Hematopoietic multipotent progenitor cell treated with erythropoietin and hydrocortisone succinate and interleukin-3 and kit ligand, for 8 days (in vitro differentiated cells): ENCODE measurements around the gene BOK.
"Not testable (repeated sequence)": the region's sequence is repeated elsewhere in the genome, so short reads cannot be mapped to it uniquely, and the experiment has no call there.

Experiments
- DNase-seq: peaks from one replicate; pipeline ENCODE4 v3.0.0-alpha.2; 2015

Gene BOK

GRCh38 chr2:241559323-241560161, 997 bp downstream of the BOK start:
- DNase-seq = no peak

GRCh38 chr2:241560162-241560882, 1.8 kb downstream of the BOK start:
- DNase-seq = no peak

- DNase-seq = no peak
These were observed 2.4 kb downstream of the BOK start for GRCh38 chr2:241560883-241561474.

- DNase-seq = no peak
These were observed 3.3 kb downstream of the BOK start for GRCh38 chr2:241561832-241562231.

DNA sequence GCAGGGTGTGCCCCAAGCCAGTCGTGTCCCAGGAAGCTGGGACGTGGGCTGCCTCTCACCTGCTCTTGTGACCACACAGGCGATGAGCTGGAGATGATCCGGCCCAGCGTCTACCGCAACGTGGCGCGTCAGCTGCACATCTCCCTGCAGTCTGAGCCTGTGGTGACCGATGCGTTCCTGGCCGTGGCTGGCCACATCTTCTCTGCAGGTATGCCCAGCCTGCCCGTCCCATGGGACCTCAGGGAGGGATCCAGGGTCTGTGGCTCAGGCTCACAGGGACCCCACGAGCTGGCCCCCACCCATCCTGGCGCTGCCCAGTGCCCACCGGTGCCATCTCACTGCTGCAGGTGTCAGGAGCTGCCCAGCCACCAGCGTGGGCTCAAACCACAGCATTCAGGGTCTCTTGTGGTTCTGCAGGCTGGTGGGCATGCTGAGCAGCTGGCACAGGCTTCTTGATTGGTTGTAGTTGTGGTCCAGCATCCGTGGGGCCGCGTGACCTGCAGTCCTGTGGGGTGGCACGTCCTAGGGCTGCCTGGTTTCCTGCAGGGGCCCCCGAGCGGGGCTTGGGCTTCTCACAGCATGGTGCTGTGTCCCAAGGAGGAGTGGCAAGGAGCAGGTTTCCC, 3.8 kb downstream of the BOK start:
- no peak for DNase-seq

- DNase-seq = no peak
These were observed 4.5 kb downstream of the BOK start for GRCh38 chr2:241563031-241563507.

DNA sequence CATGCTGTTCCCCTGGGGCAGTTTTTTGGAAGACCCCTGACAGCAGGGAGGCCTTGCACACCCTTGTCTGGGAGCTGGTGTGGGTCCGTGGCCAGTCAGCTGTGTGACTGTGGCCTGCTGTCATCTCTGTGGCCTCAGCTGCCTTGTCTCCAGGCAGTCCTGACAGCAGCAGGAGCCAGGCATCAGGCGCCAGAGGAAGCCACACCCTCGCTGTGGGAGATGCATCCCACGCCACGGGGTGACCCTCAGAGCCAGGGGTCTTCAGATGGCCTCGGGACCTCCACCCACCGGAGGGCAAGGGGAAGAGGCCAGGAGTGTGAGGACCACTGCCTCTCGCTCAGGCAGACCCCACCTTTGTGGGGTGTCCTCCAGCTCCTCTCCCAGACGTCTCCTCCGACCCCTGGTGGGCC, 5.0 kb downstream of the BOK start:
- no peak for DNase-seq

DNA sequence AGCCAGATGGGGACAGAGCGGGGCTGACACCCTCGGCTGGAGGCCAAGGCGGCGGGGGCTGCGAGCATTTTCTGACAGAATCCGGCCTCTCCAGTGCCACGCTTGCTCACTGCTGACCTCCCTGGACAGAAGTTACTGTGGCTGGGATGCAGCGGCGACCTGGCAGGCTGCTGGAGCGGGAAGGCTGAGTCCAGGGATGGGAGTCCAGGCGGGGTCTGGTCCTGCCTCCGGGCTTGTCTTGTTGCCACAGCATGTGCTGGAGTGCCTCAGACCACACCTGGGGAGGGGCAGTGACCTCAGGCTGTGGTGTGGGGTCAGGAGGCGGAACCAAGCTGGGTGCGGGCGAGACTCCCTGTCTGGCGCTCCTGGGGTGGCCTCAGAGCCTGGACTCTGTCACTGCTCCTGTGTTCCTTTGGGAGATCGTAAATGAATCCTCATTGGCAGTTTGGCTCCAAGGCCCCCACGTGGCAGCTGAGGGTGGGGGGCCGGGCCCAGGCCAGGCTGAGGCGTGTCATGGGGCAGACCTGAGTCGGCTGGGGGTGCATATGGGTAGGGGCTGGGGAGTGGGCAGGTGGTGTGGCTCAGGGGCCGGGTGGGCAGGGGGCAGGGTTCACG, 5.5 kb downstream of the BOK start:
- no peak for DNase-seq

DNA sequence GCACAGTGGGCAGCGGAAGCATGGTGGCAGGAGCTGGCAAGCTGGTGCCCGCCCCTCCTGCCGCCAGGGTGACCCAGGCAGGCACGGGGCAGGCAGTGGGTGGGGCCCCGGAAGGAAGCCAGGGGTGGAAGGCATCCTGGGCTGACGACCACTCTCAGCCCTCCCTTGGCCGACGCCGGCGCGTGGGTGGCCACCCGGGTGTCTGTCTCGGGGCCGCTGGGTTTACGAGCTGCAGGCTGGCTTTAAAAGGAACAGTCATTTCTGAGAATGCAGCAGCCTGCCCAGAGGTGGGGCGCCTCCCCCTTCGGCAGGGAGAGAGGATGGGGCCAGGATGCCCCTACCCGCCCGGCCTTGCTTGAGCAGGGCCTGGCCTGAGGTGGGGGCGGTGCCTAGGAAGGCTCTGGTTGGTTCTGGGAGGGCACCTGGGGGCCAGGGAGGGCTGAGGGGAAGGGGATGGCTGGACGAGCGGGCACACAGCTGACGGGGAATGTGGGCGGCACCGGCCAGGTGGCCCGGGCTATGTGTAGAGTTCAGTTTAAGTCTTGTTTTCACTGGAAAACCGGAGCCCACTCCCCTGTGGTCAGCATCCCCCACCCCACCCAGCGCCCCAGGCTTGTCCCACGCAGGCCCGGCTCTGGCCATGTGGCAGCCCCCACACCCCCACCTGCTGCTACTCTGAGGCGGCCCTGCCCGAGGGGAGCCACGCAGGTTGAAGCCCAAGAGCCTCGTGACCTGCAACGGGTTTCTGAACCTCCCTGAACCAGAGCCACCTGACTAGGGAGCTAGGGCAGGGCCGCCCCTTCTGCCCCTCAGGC, 6.3 kb downstream of the BOK start:
- no peak for DNase-seq

GRCh38 chr2:241565411-241565810, 6.9 kb downstream of the BOK start:
- no peak for DNase-seq

DNA sequence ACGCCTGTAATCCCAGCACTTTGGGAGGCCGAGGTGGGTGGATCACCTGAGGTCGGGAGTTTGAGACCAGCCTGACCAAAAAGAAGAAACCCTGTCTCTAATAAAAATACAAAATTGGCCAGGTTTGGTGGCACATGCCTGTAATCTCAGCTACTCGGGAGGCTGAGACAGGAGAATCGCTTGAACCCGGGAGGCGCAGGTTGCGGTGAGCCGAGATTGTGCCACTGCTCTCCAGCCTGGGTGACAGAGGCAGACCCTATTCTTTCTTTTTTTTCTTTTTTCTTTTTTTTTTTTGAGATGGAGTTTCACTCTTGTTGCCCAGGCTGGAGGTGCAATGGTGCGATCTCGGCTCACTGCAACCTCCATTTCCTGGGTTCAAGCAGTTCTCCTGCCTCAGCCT, 7.5 kb downstream of the BOK start:
- DNase-seq = not testable (repeated sequence)

DNA sequence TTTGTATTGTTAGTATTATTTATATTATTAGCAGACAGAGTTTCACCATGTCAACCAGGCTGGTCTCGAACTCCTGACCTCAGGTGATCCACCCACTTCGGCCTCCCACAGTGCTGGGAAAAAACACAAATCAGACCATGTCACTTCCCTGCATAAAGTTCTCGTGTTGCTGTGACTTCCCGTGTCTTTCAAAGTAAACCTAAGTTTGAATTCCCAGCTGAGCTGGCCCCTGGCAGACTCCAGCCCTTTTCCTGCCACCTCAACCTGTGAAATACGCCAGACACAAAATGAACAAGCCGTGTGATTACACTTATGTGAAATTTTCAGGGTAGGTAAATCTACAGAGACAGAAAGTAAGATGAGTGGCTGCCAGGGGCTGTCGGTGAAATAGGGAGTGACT, 7.9 kb downstream of the BOK start:
- no peak for DNase-seq

- DNase-seq = not testable (repeated sequence)
These were observed 8.7 kb downstream of the BOK start for GRCh38 chr2:241567266-241567665.

DNA sequence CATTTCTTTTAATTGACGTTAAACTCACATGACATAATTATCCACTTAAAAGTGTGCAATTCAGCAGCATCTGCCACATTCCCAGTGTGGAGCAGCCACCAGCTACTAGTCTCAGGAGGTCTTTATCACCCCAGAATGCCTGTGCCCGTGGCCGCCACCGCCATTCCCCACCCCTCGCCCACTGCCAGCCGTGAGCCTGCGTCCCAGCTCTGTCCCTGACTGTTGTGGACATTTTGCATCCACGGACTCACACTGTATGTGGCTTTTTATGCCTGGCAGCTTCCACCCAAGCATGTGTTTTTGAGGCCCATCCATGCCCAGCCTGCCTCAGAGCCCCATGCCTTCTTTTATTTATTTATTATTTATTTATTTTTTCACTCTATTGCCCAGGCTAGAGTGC, 9.2 kb downstream of the BOK start:
- DNase-seq = no peak

- DNase-seq = no peak
These were observed 10.2 kb downstream of the BOK start for GRCh38 chr2:241568726-241569125.

DNA sequence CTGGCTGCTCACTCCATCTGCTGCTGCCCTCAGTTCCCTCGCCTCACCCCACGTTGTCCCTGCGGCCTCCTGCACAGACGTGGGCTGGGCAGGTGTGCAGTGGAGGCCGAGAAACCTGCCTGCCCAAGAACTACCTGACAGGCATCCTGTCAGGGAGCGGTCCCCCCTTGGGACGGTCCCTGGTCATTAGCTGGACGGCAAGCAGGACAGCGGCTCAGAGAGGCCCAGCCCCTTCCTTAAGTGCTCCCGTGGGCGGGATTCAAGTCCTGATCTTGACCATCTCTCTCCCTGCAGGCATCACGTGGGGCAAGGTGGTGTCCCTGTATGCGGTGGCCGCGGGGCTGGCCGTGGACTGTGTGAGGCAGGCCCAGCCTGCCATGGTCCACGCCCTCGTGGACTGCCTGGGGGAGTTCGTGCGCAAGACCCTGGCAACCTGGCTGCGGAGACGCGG, 11.3 kb downstream of the BOK start:
- DNase-seq = no peak

DNA sequence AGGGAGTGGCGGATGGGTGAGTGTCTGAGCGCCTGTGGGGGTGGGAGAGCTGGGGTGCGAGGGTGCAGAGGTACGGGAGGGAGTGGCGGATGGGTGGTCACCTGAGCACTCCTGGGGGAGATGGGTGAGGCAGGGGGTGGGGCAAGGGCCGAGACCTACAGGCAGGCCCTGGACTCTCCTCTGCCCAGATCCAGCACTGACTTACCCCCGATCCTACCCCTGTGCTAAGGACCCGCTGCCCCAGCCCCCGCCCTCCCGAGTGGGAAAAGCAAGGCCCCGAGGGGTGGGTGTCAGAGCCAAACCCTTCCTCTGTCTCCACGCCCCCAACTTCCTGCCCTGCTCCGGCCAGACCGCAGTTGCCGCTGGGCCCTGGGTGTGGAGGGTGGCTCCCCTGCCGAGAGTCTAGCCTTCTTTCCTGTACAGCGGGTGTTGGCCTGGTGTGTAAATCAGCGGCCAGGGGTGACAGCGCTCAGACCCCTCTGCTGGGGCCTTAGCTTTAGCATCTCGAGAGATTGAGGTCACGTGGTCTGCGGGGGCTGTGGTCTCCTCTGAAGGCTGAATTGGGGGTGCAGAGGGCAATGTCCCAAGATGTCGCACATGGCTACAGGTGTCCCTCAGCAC, 12.5 kb downstream of the BOK start:
- no peak for DNase-seq

DNA sequence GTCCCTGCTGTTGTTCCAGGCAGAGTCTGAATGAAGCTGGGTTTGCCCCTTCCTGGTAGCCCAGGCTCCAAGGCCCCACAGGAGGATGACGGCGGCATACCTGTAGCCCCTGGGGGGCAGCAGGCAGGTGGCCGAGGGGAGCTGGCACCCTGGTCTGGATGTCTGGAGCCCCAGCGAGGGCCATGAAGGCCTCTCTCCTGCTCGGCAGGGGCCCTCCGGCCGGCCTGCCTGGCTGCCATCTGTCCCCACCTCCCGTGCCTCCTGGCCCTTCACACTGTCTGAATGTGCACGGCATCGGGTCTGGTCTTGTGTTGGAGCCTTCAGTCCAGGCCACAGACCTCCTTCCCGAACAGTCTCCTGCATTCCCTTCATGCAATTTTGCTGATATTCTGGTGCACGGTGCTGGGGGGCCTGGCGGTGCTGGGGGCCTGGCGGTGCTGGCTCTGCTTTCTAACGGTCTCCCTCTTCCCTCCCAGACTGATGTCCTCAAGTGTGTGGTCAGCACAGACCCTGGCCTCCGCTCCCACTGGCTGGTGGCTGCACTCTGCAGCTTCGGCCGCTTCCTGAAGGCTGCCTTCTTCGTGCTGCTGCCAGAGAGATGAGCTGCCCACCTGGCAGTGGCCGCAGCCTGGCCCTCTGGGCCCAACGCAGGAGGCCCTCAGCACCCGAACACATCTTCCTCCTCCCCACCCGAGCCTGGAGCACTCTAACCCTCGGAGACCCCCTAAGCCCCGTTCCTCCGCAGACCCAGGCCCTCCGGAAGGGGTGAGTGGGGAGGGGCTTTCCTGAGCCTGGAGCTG, 13.5 kb downstream of the BOK start:
- DNase-seq = no peak

GRCh38 chr2:241572915-241573651, 14.5 kb downstream of the BOK start:
- not testable (repeated sequence) for DNase-seq

GRCh38 chr2:241573741-241574140, 15.2 kb downstream of the BOK start:
- no peak for DNase-seq
